Esophagus muscularis mucosa (tissue), 4 donors: ENCODE data around the gene DIP2B. TPM values are rescaled to one million over a fixed set of nuclear protein-coding genes. Genes with fewer than 3 reads are reported as not detected.

Experiments
- DNase-seq: peaks from one replicate; pipeline ENCODE4 v3.0.0-alpha.2; 2017; ENCODE audit errors: extremely low spot score
- H3K27ac ChIP-seq, 4 donors: fragments of 200-600 bp; sonication (generic); replicated peaks in 1 of 4; 1 replicate in 3 of 4; 2 replicates in 1 of 4; pipeline ENCODE4 v1.5.1; 2016 to 2019; ENCODE audit warnings: mild to moderate bottlenecking in 1 of 4
- H3K27me3 ChIP-seq, 4 donors: fragments of 200-600 bp; sonication (generic); one replicate each; pipeline versions ENCODE4 v1.5.1 to v1.6.0; 2016 to 2019
- H3K36me3 ChIP-seq, 4 donors: fragments of 200-600 bp; sonication (generic); one replicate each; pipeline ENCODE4 v1.5.1; 2016 to 2019
- H3K4me1 ChIP-seq, 4 donors: fragments of 200-600 bp; sonication (generic); one replicate each; pipeline ENCODE4 v1.5.1; 2016 to 2019
- H3K4me3 ChIP-seq, 4 donors: fragments of 200-600 bp; sonication (generic); 1 replicate in 2 of 4; 2 replicates in 2 of 4; pipeline ENCODE4 v1.5.1; 2016 to 2019; ENCODE audit warnings: mild to moderate bottlenecking in 4 of 4, moderate library complexity in 1 of 4
- H3K9me3 ChIP-seq, 4 donors: fragments of 200-600 bp; sonication (generic); 1 replicate in 3 of 4; 2 replicates in 1 of 4; pipeline ENCODE4 v1.5.1; 2016 to 2019
- CTCF ChIP-seq, 3 experiments: fragments of 200-600 bp in 2 of 3; fragments of 450-650 bp in 1 of 3; sonication (generic) in 2 of 3; IDR thresholded peaks; one replicate each; pipeline ENCODE4 v1.5.1; 2017 to 2019; ENCODE audit warnings: antibody characterized with exemption in 3 of 3, mild to moderate bottlenecking in 2 of 3, moderate library complexity in 1 of 3
- EP300 ChIP-seq: sonication (generic); formaldehyde crosslinking; IDR thresholded peaks from one replicate; pipeline ENCODE4 v1.6.1; 2017; ENCODE audit warnings: antibody characterized with exemption
- POLR2A ChIP-seq: fragments of 450-650 bp; IDR thresholded peaks from one replicate; pipeline ENCODE4 v1.6.1; 2017; ENCODE audit warnings: antibody characterized with exemption, moderate library complexity, mild to moderate bottlenecking, low read depth
- POLR2AphosphoS5 ChIP-seq, 2 donors: sonication (generic); formaldehyde crosslinking; IDR thresholded peaks; one replicate each; pipeline ENCODE4 v1.6.1; 2017; ENCODE audit warnings: antibody characterized with exemption in 2 of 2
- whole genome bisulfite sequencing: methylation state at CpG from one replicate; pipeline ENCODE4 v1.1.5; 2018; 5-methylcytosine and 5-hydroxymethylcytosine counted together
- intact Hi-C: fragments of 100-400 bp; cut with DNase I; formaldehyde crosslinking; loops from one replicate; pipeline ENCODE4 v1.15.1; 2023
- total RNA-seq, 4 donors: library from RNA; depleted of rRNA; stranded (reverse); fragments of >200 nt; gene quantifications; one replicate each; pipeline versions ENCODE4 v1.1.0 to v1.2.1, GENCODE V29; 2016

DIP2B gene
- total RNA-seq, 4 donors from 2014 or later: 18.7 to 23.0 (median 20.6) TPM

DNA sequence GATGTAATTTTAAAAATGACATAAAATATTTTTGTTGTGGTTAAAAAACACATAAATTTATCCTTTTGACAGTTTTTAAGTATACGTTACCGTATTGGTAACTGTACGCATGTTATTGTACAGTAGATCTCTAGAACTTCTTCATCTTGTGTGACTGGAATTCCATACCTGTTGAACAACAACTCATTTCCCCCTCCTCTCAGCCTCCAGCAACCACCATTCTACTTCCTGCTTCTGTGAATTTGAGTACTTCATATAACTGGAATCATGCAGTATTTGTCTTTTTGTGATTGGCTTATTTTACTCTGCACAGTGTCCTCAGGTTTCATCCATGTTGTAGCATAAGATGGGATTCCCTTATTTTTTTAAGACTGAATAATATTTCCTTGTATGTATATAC is 145.5 kb downstream of the DIP2B start:
- 86% methylated on average over 3 of the region's 3 CpGs for WGBS
- Histone ChIP-seq H3K9me3 (no peaks in the 10 kb centered on the region), H3K4me1 (no peaks in the 10 kb centered on the region), H3K27ac (no peak overlapping the region), H3K36me3 (no peaks in the 10 kb centered on the region), H3K27me3 (no peaks in the 10 kb centered on the region), H3K4me3 (no peak overlapping the region)
- intact Hi-C loops: no loop called here
- DNase-seq: no peak
- TF ChIP-seq POLR2A: no peak
- no peak for TF ChIP-seq EP300
- TF ChIP-seq POLR2AphosphoS5 (IDR thresholded peaks at IDR 0.05): no peak
- TF ChIP-seq CTCF (IDR thresholded peaks at IDR 0.05): no peak

- intact Hi-C loops: no loop called here
- no peak for TF ChIP-seq EP300
- Histone ChIP-seq H3K27ac (no peak overlapping the region), H3K4me1 (peaks cover 0 to 18% (median 5%) of the 10 kb centered on the region in 4 donors), H3K27me3 (no peaks in the 10 kb centered on the region), H3K36me3 (no peaks in the 10 kb centered on the region), H3K9me3 (no peaks in the 10 kb centered on the region), H3K4me3 (no peak overlapping the region)
- 94% methylated on average over 5 of the region's 5 CpGs for WGBS
- DNase-seq: no peak
Observed at GRCh38 chr12:50655374-50655921, 150.7 kb downstream of the DIP2B start.

- no peak overlapping the region for H3K27ac ChIP-seq
- intact Hi-C loops: no loop called here
Observed at GRCh38 chr12:50659260-50659659, 154.5 kb downstream of the DIP2B start.

DNA sequence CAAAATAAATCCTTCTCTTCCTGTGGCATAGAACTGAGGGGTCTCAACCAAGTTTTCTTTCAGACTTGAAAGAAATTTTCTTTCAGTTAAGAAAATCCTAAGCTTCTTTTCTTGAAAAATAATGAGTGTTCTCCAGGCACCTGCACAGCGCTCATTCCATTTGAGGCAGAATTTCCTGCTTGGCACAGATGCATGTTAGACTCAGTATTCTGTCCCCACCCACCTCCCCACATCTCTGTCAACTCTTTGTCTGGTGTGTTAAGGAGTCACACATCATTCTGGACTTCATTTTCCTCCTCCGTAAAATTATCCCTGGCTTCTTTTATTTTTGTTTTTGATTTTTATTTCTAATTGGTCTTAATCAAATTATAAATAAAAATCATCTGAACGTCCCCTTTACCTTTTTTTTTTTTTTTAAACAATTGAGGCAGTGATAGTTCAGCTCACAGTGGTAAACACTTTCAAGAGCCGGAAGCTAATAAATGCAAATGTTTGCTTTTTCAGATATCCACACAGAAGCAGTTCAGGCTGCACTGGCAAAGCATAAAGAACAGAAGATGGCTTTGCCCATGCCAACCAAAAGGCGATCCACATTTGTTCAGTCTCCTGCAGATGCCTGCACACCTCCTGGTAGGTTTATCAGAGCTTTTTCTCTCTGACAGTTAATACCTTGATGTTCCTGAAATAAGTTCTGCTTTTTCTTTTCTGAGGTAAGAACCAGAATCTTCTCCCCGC is 155.1 kb downstream of the DIP2B start:
- Histone ChIP-seq H3K4me1 (peaks cover 0 to 18% (median 6%) of the 10 kb centered on the region in 4 donors), H3K27me3 (no peaks in the 10 kb centered on the region), H3K9me3 (no peaks in the 10 kb centered on the region), H3K4me3 (no peak overlapping the region), H3K27ac (no peak overlapping the region), H3K36me3 (peaks cover 0 to 5% (median 0%) of the 10 kb centered on the region in 4 donors)
- TF ChIP-seq POLR2AphosphoS5 (IDR thresholded peaks at IDR 0.05): no peak
- no peak for TF ChIP-seq EP300
- no peak for TF ChIP-seq POLR2A
- TF ChIP-seq CTCF (IDR thresholded peaks at IDR 0.05): no peak
- WGBS: 76% methylated on average over 6 of the region's 6 CpGs
- no peak for DNase-seq
- intact Hi-C loops: no loop called here

More at GRCh38 chr12:50659260-50659659, 154.5 kb downstream of the DIP2B start:
- H3K9me3 ChIP-seq: no peaks in the 10 kb centered on the region
- peaks cover 0 to 18% (median 6%) of the 10 kb centered on the region in 4 donors for H3K4me1 ChIP-seq
- DNase-seq: no peak
- H3K36me3 ChIP-seq: peaks cover 0 to 5% (median 0%) of the 10 kb centered on the region in 4 donors
- no peak overlapping the region for H3K4me3 ChIP-seq
- 81% methylated on average over 2 of the region's 2 CpGs for WGBS
- no peak for TF ChIP-seq EP300
- TF ChIP-seq POLR2A: no peak
- TF ChIP-seq CTCF (IDR thresholded peaks at IDR 0.05): no peak
- no peak for TF ChIP-seq POLR2AphosphoS5 (IDR thresholded peaks at IDR 0.05)
- no peaks in the 10 kb centered on the region for H3K27me3 ChIP-seq

DNA sequence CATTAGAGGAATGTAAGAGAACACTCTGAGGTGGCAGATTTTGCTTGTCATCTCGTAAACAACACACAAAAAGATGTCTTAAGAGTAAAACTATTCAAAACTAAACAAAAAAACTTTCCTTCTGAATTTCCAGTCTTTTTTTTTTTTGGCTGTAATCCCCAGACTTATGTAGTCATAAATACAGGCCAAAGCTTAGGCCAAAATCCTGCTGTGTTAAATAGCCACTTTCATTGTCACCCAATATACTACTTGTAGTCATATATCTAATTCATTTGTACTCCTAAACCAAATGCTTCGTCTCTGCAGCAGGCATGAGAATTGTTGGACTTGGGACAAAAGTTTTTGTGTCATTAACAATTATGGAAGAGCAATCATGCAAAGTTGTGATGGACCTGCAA is 155.6 kb downstream of the DIP2B start:
- Histone ChIP-seq H3K9me3 (no peaks in the 10 kb centered on the region), H3K4me1 (peaks cover 0 to 18% (median 6%) of the 10 kb centered on the region in 4 donors), H3K4me3 (no peak overlapping the region), H3K27me3 (no peaks in the 10 kb centered on the region), H3K27ac (no peak overlapping the region), H3K36me3 (peaks cover 0 to 5% (median 0%) of the 10 kb centered on the region in 4 donors)
- intact Hi-C loops: no loop called here
- WGBS: 77% methylated on average over 2 of the region's 2 CpGs
- DNase-seq: no peak
- TF ChIP-seq EP300 (no peak), CTCF (IDR thresholded peaks at IDR 0.05) (no peak), POLR2AphosphoS5 (IDR thresholded peaks at IDR 0.05) (no peak), POLR2A (no peak)
